ENCODE data around the gene ZNF337. TPM values are rescaled to one million over a fixed set of nuclear protein-coding genes. Genes with fewer than 3 reads are reported as not detected.

ZNF337 gene
- total RNA-seq, 4 donors from 2014 or later = 7.5 to 17.1 (median 11.1) TPM

GRCh38 chr20:25695532-25696370, 902 bp downstream of the ZNF337 start:
- WGBS = 29% methylated on average over 13 of the region's 30 CpGs
- Histone ChIP-seq H3K4me1 (peaks cover 26% of the 10 kb centered on the region), H3K36me3 (no peaks in the 10 kb centered on the region), H3K4me3 (peak overlapping the region; percentile 83), H3K27me3 (no peaks in the 10 kb centered on the region), H3K27ac (peak overlapping the region; percentile 89), H3K9me3 (peaks cover 7% of the 10 kb centered on the region)
- no peak for DNase-seq (ENCODE audit: low spot score in 2 of 2)
- TF ChIP-seq CTCF (IDR thresholded peaks at IDR 0.05) (no peak), POLR2AphosphoS5 (IDR thresholded peaks at IDR 0.05) (no peak), POLR2A (IDR thresholded peaks at IDR 0.05) (no peak), EP300 (IDR thresholded peaks at IDR 0.05) (no peak)

GRCh38 chr20:25692499-25692898, 4.2 kb downstream of the ZNF337 start:
- Histone ChIP-seq H3K36me3 (no peaks in the 10 kb centered on the region), H3K4me1 (peaks cover 25% of the 10 kb centered on the region), H3K27me3 (no peaks in the 10 kb centered on the region), H3K4me3 (no peak overlapping the region), H3K9me3 (no peaks in the 10 kb centered on the region), H3K27ac (no peak overlapping the region)
- no peak for DNase-seq (ENCODE audit: low spot score in 2 of 2)
- TF ChIP-seq EP300 (IDR thresholded peaks at IDR 0.05) (no peak), CTCF (IDR thresholded peaks at IDR 0.05) (no peak), POLR2A (IDR thresholded peaks at IDR 0.05) (no peak), POLR2AphosphoS5 (IDR thresholded peaks at IDR 0.05) (no peak)
- WGBS = 75% methylated on average over 2 of the region's 2 CpGs

GRCh38 chr20:25690427-25690826, 6.2 kb downstream of the ZNF337 start:
- no peak overlapping the region for H3K27ac ChIP-seq
- no peaks in the 10 kb centered on the region for H3K27me3 ChIP-seq
- H3K9me3 ChIP-seq = no peaks in the 10 kb centered on the region
- TF ChIP-seq POLR2A (IDR thresholded peaks at IDR 0.05) (no peak), EP300 (IDR thresholded peaks at IDR 0.05) (no peak), POLR2AphosphoS5 (IDR thresholded peaks at IDR 0.05) (no peak), CTCF (IDR thresholded peaks at IDR 0.05) (no peak)
- peaks cover 5% of the 10 kb centered on the region for H3K36me3 ChIP-seq
- no peak for DNase-seq (ENCODE audit: low spot score in 2 of 2)
- H3K4me3 ChIP-seq = no peak overlapping the region
- H3K4me1 ChIP-seq = peaks cover 13% of the 10 kb centered on the region

- peaks cover 25% of the 10 kb centered on the region for H3K36me3 ChIP-seq
- H3K4me3 ChIP-seq = no peak overlapping the region
- 77% methylated on average over 8 of the region's 8 CpGs for whole genome bisulfite sequencing
- H3K27ac ChIP-seq = no peak overlapping the region
- TF ChIP-seq CTCF (IDR thresholded peaks at IDR 0.05) = no peak
- no peak for TF ChIP-seq EP300 (IDR thresholded peaks at IDR 0.05)
- TF ChIP-seq POLR2AphosphoS5 (IDR thresholded peaks at IDR 0.05) = no peak
- no peak for TF ChIP-seq POLR2A (IDR thresholded peaks at IDR 0.05)
- no peaks in the 10 kb centered on the region for H3K4me1 ChIP-seq
- no peak for DNase-seq (ENCODE audit: low spot score in 2 of 2)
- H3K27me3 ChIP-seq = no peaks in the 10 kb centered on the region
- no peaks in the 10 kb centered on the region for H3K9me3 ChIP-seq
Measured at GRCh38 chr20:25686081-25687067, 10.3 kb downstream of the ZNF337 start.
